NCI-H69 (cell line): ENCODE results near the gene GXYLT2.

Source experiments
- DNase-seq: peaks from one replicate; lab custom pipeline; 2025; lab: John Stamatoyannopoulos, UW

The GXYLT2 gene

DNA sequence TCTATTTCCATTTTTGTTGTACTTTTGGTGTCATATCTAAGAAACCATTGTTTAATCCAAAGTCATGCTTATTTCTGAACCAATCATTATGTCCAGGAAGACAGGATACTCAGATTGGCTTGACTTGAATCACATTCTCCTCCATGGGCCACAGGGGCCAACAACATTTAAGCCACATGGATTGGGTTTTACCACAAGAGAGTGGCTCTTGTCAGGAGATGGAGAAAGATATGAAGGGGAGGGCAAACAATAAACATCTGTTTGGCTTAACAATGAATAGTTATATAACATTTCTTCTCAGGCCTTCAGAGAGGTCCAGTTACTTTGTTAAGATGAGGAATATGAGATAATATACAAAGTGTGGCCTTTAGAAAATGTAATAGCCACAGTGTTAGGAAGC is 44.6 kb downstream of the GXYLT2 start:
- DNase-seq: no peak

DNA sequence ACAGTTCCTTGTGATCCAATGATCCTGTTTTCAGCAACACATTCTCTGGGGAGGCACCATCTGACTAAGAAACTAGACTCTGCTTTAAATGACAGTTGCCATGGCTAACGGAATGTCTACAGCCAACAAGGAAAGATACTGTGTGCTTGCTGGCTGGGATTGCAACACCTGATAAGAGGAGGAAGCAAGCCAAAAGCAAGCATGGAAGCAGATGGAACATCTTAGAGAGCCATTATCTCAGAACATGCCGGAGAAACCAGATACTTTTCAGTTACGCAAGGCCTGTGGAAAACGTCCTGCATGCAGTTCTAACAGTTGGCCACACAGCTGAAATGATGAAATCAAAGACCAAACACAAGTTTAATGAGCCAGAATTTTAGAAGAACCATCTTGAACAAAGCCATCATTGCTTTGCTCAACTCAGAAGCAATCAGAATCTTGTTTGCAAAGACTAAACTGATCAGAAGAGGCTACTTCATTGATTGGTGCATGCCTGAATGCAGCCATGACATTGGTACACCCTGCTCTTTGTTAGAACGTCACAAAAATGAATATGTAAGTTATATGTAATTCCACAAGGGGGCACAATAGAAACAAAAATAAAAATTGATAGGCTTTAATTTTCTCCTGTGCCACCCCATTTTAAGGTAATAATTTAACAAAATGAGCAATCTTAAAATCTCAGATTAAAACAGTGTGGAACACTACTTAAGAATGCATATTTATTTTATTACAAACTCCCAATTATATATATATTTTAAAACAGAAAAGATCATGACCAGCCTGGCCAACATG is 50.8 kb downstream of the GXYLT2 start:
- peak; percentile 54 for DNase-seq

DNA sequence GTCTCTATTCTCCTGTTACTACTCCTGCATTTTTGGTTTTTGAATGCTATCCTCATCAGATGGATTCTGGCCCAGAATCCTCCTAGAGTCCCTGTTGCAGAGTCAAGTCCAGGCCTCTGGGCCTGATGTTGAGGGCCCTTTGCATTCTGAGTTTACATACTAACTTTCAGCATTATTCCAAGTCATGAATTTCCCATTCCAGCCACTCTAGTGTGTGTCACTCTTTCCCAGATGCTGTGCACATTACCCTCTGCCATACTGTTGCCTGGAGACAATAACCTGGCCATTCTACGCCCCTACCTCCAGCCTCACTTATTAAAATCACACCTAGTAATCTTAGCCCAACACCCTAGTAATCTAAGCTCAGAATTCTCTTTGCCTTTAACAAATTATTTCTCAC is 53.4 kb downstream of the GXYLT2 start:
- DNase-seq: no peak

DNA sequence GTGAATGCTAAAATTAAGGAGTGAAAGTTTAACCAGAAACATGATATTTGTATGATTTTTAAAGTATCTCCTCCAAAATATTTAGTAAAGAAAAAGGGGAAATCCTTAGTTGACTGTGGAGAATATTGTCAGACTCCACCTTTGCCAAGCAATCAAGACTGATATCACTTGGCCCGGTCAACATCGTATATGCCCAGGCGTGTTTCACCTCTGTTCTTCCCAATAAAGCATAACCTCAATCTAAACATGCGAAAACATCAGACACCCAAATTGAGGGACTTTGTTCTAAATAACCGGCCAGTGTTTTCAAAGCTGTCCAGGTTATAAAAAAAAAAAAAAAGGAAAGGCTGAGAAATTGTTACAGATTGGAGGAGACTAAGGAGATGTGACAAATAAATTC is 54.6 kb downstream of the GXYLT2 start:
- no peak for DNase-seq

DNA sequence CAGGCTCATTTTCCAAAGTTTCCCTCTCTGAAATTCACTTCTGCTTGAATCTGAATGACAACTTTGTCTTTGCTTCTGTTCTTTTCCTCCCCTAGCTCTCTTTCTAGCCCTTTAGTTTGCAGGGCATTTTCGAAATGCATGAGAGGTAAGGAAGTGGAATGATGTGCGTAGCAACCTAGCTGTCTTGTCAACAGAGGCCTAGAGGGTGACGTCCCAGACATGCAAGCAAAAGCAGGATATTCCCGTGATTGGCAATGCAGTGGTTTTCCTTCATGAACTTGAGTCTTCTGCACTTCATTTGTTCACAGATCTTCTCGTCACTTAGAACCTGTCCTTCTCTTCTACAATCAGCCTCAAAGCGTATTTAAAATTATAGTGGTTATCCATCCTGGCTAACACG is 56.9 kb downstream of the GXYLT2 start:
- DNase-seq: no peak

DNA sequence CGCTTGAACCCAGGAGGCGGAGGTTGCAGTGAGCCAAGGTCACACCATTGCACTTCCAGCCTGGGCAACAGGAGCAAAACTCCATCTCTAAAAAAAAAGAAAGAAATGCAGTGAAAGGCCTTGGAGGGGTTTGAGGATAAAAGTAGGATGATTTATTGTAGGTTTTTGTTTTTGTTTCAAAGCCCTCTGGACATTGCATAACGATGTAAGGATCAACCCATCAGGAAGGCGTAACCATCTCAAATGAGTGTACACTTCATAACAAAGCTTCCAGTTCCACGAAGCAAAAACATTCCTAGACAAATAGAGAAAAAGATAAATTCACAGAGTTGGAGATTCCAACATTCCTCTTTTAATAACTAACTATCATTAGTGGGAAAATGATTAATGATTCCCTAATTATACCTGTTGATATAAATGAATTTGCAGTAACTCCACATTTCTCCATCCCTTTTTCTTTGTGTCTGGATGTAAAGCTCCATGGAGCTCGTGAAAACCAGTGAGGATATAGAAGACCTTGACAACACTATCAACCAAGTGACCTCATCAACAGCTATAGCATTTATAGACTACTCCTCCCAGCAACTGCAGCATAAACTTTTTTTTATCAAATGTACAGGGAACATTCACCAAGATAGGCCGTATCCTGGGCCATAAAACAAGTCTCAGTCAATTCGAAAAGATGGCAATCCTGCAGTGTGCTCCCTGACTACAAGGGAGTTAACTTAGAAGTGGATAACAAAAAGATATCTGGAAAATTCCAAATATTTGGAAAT is 60.1 kb downstream of the GXYLT2 start:
- no peak for DNase-seq

DNA sequence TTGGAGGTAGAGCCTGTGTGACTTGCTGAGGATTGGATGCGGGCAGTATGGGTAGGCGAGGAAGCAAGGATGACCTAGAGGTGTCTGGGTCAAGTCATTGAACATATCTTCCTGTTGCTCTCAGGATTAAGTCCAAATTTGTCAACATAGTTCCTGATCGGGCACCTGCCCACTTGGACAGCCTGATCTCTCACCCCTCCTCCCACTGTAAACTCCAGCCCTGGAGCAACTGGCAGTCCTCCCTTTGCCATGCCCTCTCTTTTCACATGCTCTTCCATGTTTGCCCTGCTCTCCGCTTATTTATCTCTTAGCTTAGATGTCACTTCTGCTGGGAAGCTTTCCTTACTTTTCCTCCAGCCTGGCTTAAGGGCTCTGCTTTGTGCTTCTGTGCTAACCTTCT is 61.2 kb downstream of the GXYLT2 start:
- DNase-seq: no peak

DNA sequence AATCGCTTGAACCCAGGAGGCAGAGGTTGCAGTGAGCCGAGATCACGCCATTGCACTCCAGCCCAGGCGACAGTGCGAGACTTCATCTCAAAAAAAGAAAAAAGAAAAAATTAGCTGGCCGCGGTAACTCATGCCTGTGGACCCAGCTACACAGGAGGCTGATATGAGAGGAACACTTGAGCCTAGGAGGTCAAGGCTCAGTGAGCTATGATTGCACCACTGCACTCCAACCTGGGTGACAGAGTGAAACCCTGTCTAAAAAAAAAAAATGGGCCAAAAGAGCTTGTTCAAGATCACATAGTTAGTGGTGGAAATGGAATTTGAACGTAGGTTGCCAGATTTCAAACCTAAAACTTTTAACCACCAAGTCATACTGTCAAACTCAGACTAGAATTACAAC is 62.5 kb downstream of the GXYLT2 start:
- DNase-seq: no peak

DNA sequence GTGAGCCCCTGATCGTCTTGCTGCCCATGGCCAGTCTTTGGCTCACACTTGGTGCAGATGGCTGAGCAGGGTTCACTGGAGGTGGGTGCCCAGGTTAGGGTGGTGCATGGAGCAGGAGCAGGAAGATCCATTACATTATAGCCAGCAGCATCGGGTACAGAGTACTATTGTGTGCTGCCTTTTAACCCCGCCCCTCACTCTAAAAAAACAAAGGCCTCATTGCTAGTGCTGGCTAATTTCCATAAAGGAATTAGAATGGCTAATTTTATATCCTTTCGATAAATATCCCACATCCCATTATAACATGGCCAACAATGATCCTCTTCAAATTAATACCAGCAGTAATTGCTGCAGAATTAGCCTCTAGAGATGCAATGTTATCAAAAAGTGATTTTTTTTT is 63.0 kb downstream of the GXYLT2 start:
- DNase-seq: no peak

DNA sequence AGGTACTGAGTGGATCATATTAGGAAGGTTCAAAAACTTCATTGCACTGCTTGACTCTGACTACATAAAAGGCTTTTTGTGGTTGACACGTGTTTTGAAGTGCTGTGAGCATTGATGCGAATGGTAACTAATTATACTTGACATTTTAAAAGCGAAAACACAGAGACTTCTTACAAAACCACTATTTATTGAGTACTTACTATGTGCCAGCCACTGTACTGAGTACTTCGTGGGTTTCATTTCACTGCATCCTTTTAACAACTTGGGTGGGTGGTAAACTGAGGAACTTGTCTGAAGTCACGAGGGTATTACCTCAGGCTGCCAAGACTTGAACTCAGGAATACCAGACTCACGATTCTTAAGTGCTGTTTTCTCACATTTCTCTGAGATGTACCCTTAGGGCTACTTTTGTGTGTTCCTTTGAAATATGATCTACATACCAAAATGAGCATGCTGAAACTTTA is 63.4 kb downstream of the GXYLT2 start:
- no peak for DNase-seq

DNA sequence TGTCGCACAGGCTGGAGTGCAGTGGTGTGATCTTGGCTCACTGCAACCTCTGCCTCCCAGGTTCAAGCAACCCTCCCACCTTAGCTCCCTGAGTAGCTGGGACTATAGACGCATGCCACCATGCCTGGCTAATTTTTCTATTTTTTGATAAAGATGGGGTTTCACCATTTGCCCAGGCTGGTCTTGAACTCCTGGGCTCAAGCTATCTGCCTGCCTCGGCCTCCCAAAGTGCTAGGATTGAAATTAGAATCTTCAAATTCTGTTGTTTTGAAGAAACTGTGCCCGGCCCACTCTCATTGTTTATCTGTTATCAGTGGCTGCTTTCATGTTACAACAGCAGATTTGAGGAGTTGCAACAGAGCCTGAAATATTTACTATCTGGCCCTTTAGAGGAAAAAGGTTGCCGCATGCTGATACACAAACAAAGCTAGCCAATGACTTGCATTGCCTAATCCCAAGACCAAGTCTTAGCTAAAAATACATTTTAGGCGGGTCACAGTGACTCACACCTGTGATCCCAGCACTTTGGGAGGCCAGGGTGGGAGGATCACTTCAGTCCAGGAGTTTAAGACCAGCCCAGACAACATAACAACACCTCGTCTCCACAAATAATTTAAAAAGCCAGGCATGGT is 65.6 kb downstream of the GXYLT2 start:
- no peak for DNase-seq

DNA sequence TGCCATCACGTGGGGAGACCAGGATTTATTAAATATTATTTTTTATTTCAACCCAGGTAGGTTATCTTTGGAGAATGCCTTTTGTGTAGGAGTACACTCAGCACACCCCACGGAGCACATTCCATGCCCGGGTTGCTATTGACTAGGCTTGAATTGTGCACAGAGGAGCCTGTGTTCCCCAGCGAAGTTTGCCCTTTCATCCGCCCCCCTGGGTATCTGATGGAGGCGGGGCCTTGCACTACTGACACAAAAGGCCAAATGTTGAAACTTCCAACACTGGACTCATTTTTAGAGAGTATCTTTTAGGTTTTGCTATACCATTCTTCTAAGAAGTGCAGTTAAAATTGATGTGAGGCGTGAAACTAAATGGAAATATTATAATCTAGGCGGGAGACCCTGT is 69.5 kb downstream of the GXYLT2 start:
- no peak for DNase-seq

DNA sequence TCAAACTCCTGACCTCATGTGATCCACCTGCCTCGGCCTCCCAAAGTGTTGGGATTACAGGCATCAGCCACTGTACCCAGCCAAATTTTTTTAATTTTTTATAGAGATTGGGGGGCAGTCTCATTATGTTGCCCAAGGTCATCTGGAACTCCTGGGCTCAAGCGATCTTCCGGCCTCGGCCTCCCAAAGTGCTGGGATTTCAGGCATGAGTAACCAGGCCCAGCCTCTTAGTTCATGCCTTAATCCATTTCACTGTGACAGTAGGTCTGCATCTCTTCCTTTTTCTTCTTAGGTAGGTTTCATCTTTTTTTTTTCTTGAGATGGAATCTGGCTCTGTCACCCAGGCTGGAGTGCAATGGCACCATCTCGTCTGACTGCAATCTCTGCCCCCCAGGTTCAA is 71.5 kb downstream of the GXYLT2 start:
- DNase-seq: no peak

DNA sequence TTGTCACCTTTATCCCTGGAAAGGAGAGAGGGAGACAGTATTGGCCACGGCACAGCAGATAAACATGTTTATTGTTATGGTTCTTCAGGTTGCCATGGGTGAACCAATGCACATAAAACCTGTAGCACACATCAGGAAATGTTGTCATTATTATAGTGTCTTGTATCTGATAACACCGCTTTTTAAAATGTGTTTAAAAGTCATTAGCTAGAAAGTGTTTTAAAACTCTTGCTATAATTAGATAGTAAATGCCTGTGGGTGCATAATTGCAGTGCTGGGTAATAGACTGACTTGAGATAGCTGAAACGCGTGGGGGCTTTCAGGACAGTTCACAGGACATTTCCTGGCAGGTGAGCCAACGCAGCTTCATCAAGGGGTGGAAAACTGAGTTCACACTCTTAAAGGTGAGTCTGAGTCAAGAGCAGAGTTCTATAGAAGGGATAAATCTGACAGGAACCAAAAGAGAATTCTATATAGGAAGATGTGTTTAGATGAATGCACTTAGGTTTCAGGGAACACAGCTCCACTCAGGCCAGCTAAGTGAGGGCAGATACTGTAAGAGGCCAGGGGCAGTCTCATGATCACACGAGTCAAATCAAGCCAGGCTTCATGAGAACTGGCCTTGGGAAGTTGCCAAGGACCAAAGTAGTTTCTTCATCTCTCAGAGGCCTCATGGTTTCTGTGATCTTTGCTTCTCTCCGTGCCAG is 73.1 kb downstream of the GXYLT2 start:
- peak; percentile 12 for DNase-seq

DNA sequence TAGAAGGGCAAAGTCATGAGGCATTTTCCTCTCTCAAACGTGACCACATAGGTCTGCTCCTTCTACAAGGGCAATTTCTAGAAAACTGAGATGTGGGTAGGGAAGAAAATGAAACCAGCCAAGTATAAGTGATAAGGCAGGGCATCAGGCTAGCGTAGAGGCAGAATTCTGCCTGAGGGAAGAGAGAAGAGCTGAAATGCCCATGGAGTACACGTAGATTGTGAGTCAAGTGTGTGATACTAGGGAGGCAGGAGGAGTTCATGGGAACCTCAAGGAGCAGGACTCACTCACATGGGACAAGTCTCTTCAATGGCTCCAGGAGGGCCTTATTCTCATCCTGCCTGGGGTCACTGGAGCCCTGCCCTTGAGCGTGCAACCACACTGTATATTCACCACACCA is 73.9 kb downstream of the GXYLT2 start:
- DNase-seq: no peak

DNA sequence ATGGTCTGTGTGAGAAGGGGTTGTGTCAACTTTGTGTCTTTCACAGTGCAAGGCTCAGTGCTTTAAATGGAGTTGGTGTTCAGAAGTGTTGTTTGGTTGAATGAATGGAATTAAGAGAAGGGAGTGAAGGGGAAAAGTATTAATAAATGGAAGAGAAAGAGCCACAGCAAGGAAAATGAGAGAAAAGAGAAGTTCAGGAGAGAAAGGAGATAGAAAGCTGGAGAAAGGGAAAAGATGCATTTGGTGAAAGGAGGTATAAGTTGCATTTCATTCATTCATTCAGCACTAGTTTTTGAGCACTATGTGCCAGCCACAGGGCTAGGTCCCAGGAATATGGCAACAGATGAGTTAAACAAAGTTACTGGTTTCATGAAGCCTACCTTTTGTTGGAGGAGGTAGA is 74.5 kb downstream of the GXYLT2 start:
- DNase-seq: no peak

DNA sequence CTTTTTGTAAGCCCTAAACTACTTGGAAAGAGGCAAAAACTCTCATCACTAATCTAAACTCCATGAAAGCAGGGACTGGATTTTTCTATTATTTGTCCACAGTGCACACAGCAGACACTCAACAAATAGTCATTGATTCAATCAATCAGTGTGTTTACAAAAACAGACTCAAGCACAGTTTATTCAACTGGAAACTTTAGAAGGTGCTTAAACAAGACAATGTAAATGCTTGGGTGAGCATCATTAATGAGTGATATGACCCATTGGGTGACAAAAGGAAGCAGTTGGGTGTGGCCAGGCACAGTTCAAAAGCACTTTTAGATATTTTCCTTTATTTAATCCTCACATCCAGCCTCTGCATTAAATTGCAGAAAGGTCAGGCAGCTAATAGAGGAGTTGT is 76.8 kb downstream of the GXYLT2 start:
- peak; percentile 9 for DNase-seq

DNA sequence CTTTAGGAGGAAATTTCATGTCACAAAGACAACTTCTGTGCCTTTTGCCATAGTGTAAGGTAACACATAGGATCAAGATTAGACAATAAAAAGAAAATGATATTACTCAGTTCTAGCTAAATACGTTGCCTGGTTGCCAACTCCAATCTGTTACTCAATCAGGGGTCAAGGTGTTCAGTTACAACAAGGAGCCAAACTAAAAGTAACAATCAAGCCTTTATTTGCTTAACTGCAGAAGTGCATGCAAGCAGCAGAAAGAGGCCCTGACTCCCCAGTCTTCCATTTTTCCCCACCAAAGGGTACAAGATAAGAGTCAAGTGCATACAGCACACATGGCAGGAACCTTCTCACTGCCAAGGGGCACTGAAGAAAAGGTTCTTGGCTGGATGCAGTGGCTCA is 80.4 kb downstream of the GXYLT2 start:
- DNase-seq: no peak

DNA sequence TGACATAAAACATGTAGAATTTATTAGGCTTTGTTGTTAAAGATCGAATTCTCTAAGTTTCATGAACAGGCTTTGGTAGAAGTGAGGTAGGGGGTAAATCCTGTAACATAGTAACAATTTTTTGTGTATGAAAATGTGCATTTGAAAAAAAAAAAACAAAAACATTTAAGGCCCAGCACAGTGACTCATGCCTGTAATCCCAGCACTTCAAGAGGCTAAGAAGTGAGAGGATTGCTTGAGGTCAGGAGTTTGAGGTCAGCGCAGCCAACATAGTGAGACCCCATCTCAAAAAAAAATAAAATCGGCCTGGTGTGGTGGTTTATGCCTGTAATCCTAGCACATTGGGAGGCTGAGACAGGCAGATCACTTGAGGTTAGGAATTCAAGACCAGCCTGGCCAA is 81.9 kb downstream of the GXYLT2 start:
- DNase-seq: no peak

DNA sequence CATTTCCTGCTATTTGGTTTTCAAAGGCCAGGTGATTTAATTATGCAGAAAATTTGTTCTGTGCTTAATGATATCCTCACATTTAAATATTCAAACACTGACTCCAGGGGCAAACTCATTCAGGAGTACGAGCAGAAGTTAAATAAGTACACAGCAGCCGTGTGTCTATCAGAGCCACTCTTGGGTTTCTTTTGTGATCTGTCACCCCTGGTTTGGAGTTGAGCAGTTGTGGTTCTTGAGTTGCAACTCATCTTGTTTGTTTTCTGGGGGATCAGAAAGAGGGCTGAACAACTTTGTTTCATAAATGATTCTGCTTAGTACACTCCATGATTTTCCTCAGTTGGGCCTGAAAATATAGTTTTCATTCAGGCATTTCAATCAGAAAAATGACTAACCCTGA is 83.1 kb downstream of the GXYLT2 start:
- no peak for DNase-seq

DNA sequence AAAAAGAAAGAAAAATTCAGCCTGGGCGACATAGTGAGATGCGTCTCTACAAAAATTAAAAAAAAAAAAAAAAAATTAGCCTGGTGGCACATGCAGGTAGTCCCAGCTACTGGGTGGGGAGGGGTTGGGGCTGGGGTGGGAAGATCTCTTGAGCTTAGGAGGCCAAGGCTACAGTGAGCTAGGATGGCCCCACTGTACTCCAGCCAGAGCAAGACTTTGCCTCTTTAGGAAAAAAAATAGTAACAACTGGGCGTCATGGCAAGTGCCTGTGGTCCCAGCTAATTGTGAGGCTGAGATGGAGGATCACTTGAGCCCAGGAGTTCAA is 84.8 kb downstream of the GXYLT2 start:
- DNase-seq: no peak

DNA sequence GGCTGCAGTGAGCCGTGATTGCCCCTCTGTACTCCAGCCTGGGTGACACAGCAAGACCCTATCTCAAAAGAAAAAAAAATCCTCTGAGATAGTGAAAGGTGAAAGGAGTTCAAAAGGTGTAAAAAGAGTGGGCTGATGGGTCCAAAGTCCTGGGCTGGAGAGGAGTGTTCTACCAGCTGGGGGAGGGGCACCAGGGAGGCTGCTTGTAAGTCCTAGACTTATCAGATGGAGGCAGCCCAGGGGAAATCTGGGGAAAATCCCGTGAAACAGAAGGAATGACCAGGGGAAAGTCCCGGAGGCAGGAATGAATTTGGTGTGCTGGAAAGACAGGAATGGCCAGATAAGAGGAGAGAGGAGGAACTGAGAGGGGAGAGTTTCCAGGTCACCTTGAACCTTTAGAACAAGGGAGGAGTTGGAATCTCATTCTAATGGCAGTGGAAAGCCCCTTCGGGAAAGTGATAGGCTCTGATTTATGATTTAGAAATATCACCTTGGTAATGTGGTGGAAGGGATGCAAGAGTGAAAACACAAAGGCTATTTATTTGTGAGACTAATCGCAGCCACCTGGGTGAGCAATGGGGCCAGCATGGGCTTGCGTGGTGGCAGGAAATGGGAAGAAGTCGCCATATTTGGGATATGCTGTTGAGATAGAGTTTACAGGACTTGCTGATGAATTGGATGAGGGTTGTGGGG is 85.3 kb downstream of the GXYLT2 start:
- DNase-seq: peak; percentile 16
